K562 (cell line): ENCODE data around the gene MPPED2. TPM values are rescaled to one million over a fixed set of nuclear protein-coding genes. Genes with fewer than 3 reads are reported as not detected.

Experiments used
- ATAC-seq: fragments of 200-7000 bp; cut with Tn5 transposase; 3 replicates; pipeline ENCODE4 v1.9.1; 2020; ENCODE audit warnings: moderate library complexity
- BruUV-seq: library from RNA; stranded (reverse); fragments of 400-500 nt; replicated peaks from 2 replicates; lab custom pipeline; 2021; lab: Mats Ljungman, UMichigan
- CTCF ChIA-PET: fragments of 300-600 bp; formaldehyde crosslinking; extraction: SDS; loops from one replicate; lab custom pipeline; 2021; ENCODE audit warnings: low intra/inter-chr PET ratio; lab: Yijun Ruan, JAX
- POLR2A ChIA-PET: fragments of 300-600, 350-650 bp; sonication (Branson Sonifier 250); formaldehyde crosslinking; extraction: SDS; loops from one replicate; lab custom pipeline; 2021; ENCODE audit warnings: antibody characterized with exemption, inconsistent platforms; lab: Yijun Ruan, JAX
- DNase-seq, 4 experiments: peaks; one replicate each; pipeline versions ENCODE4 v3.0.0 to v3.0.0-alpha.2; 2011 to 2018; ENCODE audit warnings: low spot score in 3 of 4, mixed read lengths in 3 of 4; ENCODE audit errors: extremely low read depth in 1 of 4
- FAIRE-seq: peaks from 2 replicates; lab custom pipeline; 2011; peaks lifted over from hg19 to GRCh38; lab: Jason Lieb, UNC
- H2AFZ ChIP-seq: 2 replicates; pipeline ENCODE4 v1.6.0; 2011; ENCODE audit warnings: low read depth, low read length, control low read depth, inconsistent platforms
- H3K27ac ChIP-seq: fragments of 200-600 bp; 3 replicates; pipeline ENCODE4 v1.8.0; 2011; ENCODE audit warnings: low read depth, mild to moderate bottlenecking, control low read depth, inconsistent platforms, low read length, moderate library complexity, mixed read lengths; ENCODE audit errors: extremely low read depth
- H3K27me3 ChIP-seq, 2 experiments: fragments of 300-600 bp in 1 of 2; 2 replicates in 1 of 2; 3 replicates in 1 of 2; pipeline versions ENCODE4 v1.6.0 to v1.8.0; 2011; ENCODE audit warnings: inconsistent platforms in 2 of 2, low read length in 2 of 2, mild to moderate bottlenecking in 1 of 2, mixed read lengths in 1 of 2, moderate library complexity in 1 of 2; ENCODE audit not compliant: control insufficient read depth in 2 of 2, insufficient read depth in 2 of 2
- H3K36me3 ChIP-seq: fragments of 300-600 bp; 3 replicates; pipeline ENCODE4 v1.8.0; 2011; ENCODE audit warnings: mild to moderate bottlenecking, low read length, inconsistent platforms; ENCODE audit not compliant: control insufficient read depth, insufficient read depth
- H3K4me1 ChIP-seq, 2 experiments: fragments of 200-600 bp in 1 of 2; replicated peaks in 1 of 2; 2 replicates in 1 of 2; 3 replicates in 1 of 2; pipeline versions ENCODE4 v1.5.1 to v1.8.0; 2011; ENCODE audit warnings: inconsistent platforms in 2 of 2, low read length in 2 of 2, mild to moderate bottlenecking in 1 of 2, mixed read lengths in 1 of 2, moderate library complexity in 1 of 2; ENCODE audit not compliant: control insufficient read depth in 2 of 2, insufficient read depth in 2 of 2
- H3K4me2 ChIP-seq: 2 replicates; pipeline ENCODE4 v1.6.1; 2011; ENCODE audit warnings: low read length, control low read depth, inconsistent platforms, mixed read lengths; ENCODE audit not compliant: insufficient read depth
- H3K4me3 ChIP-seq: fragments of 200-600 bp; sonication (generic), shearing (Covaris generic); 2 replicates; pipeline ENCODE4 v1.5.1; 2016; ENCODE audit warnings: control low read depth, inconsistent platforms
- H3K79me2 ChIP-seq: fragments of 200-600 bp; 3 replicates; pipeline ENCODE4 v1.8.0; 2011; ENCODE audit warnings: low read length, inconsistent platforms; ENCODE audit not compliant: control insufficient read depth, insufficient read depth
- H3K9ac ChIP-seq, 2 experiments: 2 replicates each; pipeline versions ENCODE4 v1.6.0 to v1.6.1; 2011; ENCODE audit warnings: low read depth in 2 of 2, low read length in 2 of 2, control low read depth in 1 of 2, inconsistent platforms in 1 of 2, mild to moderate bottlenecking in 1 of 2, mixed read lengths in 1 of 2; ENCODE audit not compliant: insufficient read depth in 1 of 2
- H3K9me1 ChIP-seq: one replicate; pipeline ENCODE4 v1.6.0; 2011; ENCODE audit warnings: inconsistent platforms, mild to moderate bottlenecking, low read length, moderate library complexity; ENCODE audit not compliant: control insufficient read depth, insufficient read depth
- H3K9me3 ChIP-seq: replicated peaks from 2 replicates; pipeline ENCODE4 v1.5.1; 2011; ENCODE audit warnings: low read depth, low read length, inconsistent platforms; ENCODE audit not compliant: control insufficient read depth, insufficient read depth
- H4K20me1 ChIP-seq: replicated peaks from 2 replicates; pipeline ENCODE4 v1.6.1; 2011; ENCODE audit warnings: low read length, inconsistent platforms, mixed read lengths; ENCODE audit not compliant: control insufficient read depth, insufficient read depth
- KLF16 ChIP-seq: IDR thresholded peaks from 2 replicates; pipeline ENCODE4 v1.6.1; 2016; ENCODE audit warnings: antibody characterized with exemption
- RUNX1 ChIP-seq: sonication (generic); IDR thresholded peaks from 2 replicates; pipeline ENCODE4 v1.6.1; 2016; ENCODE audit warnings: antibody characterized with exemption, low read depth
- SETDB1 ChIP-seq: IDR thresholded peaks from one replicate; pipeline ENCODE4 v1.6.1; 2012; ENCODE audit warnings: low read length, control low read depth, inconsistent platforms
- SIRT6 ChIP-seq: IDR thresholded peaks from one replicate; pipeline ENCODE4 v1.6.1; 2012; ENCODE audit warnings: low read depth, mild to moderate bottlenecking, control low read depth, inconsistent platforms, low read length, moderate library complexity
- TGIF2 ChIP-seq: sonication (generic); formaldehyde crosslinking; IDR thresholded peaks from 2 replicates; pipeline ENCODE4 v1.8.1; 2022; ENCODE audit warnings: mild to moderate bottlenecking, missing genetic modification reagents, moderate library complexity
- ZNF696 ChIP-seq: fragments of 250-450 bp; sonication (Bioruptor Pico); conservative IDR thresholded peaks from 2 replicates; pipeline ENCODE4 v1.4.0; 2020; ENCODE audit warnings: mild to moderate bottlenecking, moderate library complexity
- in situ Hi-C: fragments of 300-500 bp; cut with MboI; formaldehyde crosslinking; loops from 4 replicates; pipeline ENCODE4 v1.15.0; 2018; ENCODE audit warnings: inconsistent platforms, mixed read lengths
- intact Hi-C: fragments of 100-400 bp; cut with micrococcal nuclease; formaldehyde crosslinking; loops from 2 replicates; pipeline ENCODE4 v1.14.2; 2022
- polyA plus RNA-seq, 8 experiments: library from polyadenylated mRNA; depleted of rRNA in 4 of 8; stranded (reverse) in 5 of 8; unstranded in 3 of 8; fragments of >200 nt; fragmentation: Nextera tagmentation in 2 of 8; fragmentation: Illumina TruSeq in 1 of 8; extraction: Ambion mirVana in 2 of 8; extraction: Trizol in 1 of 8; gene quantifications; 2 replicates each; pipeline versions ENCODE4 v1.2.1 to v1.2.3, GENCODE V29; 2011 to 2014; ENCODE audit warnings: inconsistent platforms in 1 of 8, missing spikeins in 1 of 8
- total RNA-seq, 7 experiments: library from RNA; depleted of rRNA in 6 of 7; stranded (reverse); fragments of >200 nt in 6 of 7; fragmentation: Illumina TruSeq in 2 of 7; extraction: Trizol in 2 of 7; gene quantifications; 2 replicates each; pipeline versions ENCODE4 v1.2.1 to v1.2.3, GENCODE V29; 2011 to 2021; ENCODE audit warnings: low replicate concordance in 1 of 7
- TF ChIP-seq, protein P1 (sequence below): fragments of 250-450 bp; sonication (Bioruptor Pico); IDR thresholded peaks from 2 replicates; pipeline ENCODE4 v1.5.0; 2021; ENCODE audit warnings: mild to moderate bottlenecking, borderline replicate concordance

MPPED2 gene
- total and polyA plus RNA-seq, 9 of the 15 experiments (the other 6 are each of a cell fraction or from before 2014, with no cell fraction given), result not detected

- Histone ChIP-seq H2AFZ (no peak overlapping the region), H4K20me1 (no peaks in the 10 kb centered on the region), H3K4me2 (no peak overlapping the region), H3K27ac (no peak overlapping the region), H3K4me1 (no peaks in the 10 kb centered on the region), H3K9me3 (no peaks in the 10 kb centered on the region)
- FAIRE-seq, result no peak
- no peak for TF ChIP-seq SETDB1
- no peak for TF ChIP-seq ZNF696 (CRISPR knock-in tag)
- TF ChIP-seq, protein P1, sequence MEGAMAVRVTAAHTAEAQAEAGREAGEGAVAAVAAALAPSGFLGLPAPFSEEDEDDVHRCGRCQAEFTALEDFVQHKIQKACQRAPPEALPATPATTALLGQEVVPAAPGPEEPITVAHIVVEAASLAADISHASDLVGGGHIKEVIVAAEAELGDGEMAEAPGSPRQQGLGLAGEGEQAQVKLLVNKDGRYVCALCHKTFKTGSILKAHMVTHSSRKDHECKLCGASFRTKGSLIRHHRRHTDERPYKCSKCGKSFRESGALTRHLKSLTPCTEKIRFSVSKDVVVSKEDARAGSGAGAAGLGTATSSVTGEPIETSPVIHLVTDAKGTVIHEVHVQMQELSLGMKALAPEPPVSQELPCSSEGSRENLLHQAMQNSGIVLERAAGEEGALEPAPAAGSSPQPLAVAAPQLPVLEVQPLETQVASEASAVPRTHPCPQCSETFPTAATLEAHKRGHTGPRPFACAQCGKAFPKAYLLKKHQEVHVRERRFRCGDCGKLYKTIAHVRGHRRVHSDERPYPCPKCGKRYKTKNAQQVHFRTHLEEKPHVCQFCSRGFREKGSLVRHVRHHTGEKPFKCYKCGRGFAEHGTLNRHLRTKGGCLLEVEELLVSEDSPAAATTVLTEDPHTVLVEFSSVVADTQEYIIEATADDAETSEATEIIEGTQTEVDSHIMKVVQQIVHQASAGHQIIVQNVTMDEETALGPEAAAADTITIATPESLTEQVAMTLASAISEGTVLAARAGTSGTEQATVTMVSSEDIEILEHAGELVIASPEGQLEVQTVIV (CRISPR knock-in tag), result no peak
- no peak for TF ChIP-seq TGIF2 (CRISPR knock-in tag)
- TF ChIP-seq SIRT6, result no peak
- TF ChIP-seq RUNX1, result no peak
- TF ChIP-seq KLF16, result no peak
- TF ChIP-seq, all 486 proteins: peak for 0
- no peaks in the 10 kb centered on the region for H3K9me1 ChIP-seq
- H3K27me3 ChIP-seq, result no peaks in the 10 kb centered on the region
- ATAC-seq (no peak), DNase-seq (no peak)
- in situ Hi-C loops (no loop called here), intact Hi-C loops (no loop called here)
- H3K79me2 ChIP-seq, result no peaks in the 10 kb centered on the region
- ChIA-PET CTCF (no interaction called here), POLR2A (no interaction called here)
- no peaks in the 10 kb centered on the region for H3K36me3 ChIP-seq
- BruUV-seq, result no TSS peak
- H3K4me3 ChIP-seq, result no peak overlapping the region
- no peak overlapping the region for H3K9ac ChIP-seq
Observed at GRCh38 chr11:30477061-30477460, 109.1 kb downstream of the MPPED2 start.
